GM21423 (cell line): ENCODE data around the gene TMEM200A.

Experiments used
- ATAC-seq: cut with Tn5 transposase; IDR thresholded peaks from one replicate; pipeline ENCODE4 v1.9.1; 2021; ENCODE audit warnings: mild to moderate bottlenecking, moderate library complexity; ENCODE audit not compliant: unreplicated experiment

Gene TMEM200A

GRCh38 chr6:130377371-130377770, 11.6 kb downstream of the TMEM200A start:
- no peak for ATAC-seq

- no peak for ATAC-seq
These were observed 12.1 kb downstream of the TMEM200A start for GRCh38 chr6:130377915-130378314.

- ATAC-seq, result no peak
These were observed 13.4 kb downstream of the TMEM200A start for GRCh38 chr6:130379223-130379622.

- ATAC-seq, result no peak
These were observed 15.2 kb downstream of the TMEM200A start for GRCh38 chr6:130381012-130381411.

GRCh38 chr6:130381459-130382380, 15.9 kb downstream of the TMEM200A start:
- peak; percentile 81 for ATAC-seq

GRCh38 chr6:130382872-130383490, 17.2 kb downstream of the TMEM200A start:
- no peak for ATAC-seq

GRCh38 chr6:130385064-130385695, 19.4 kb downstream of the TMEM200A start:
- ATAC-seq, result no peak

- no peak for ATAC-seq
These were observed 23.3 kb downstream of the TMEM200A start for GRCh38 chr6:130389142-130389541.

GRCh38 chr6:130390890-130391289, 25.1 kb downstream of the TMEM200A start:
- ATAC-seq, result no peak

- no peak for ATAC-seq
These were observed 27.5 kb downstream of the TMEM200A start for GRCh38 chr6:130393306-130393705.

GRCh38 chr6:130394246-130394645, 28.4 kb downstream of the TMEM200A start:
- ATAC-seq, result no peak

GRCh38 chr6:130395164-130395563, 29.3 kb downstream of the TMEM200A start:
- no peak for ATAC-seq

- no peak for ATAC-seq
These were observed 30.9 kb downstream of the TMEM200A start for GRCh38 chr6:130396722-130397121.

- ATAC-seq, result no peak
These were observed 39.7 kb downstream of the TMEM200A start for GRCh38 chr6:130405549-130405948.

GRCh38 chr6:130407032-130407431, 41.2 kb downstream of the TMEM200A start:
- no peak for ATAC-seq

GRCh38 chr6:130409418-130410100, 43.7 kb downstream of the TMEM200A start:
- ATAC-seq, result no peak

GRCh38 chr6:130411481-130411880, 45.7 kb downstream of the TMEM200A start:
- no peak for ATAC-seq

GRCh38 chr6:130412556-130413290, 46.9 kb downstream of the TMEM200A start:
- ATAC-seq, result no peak

GRCh38 chr6:130417951-130418350, 52.1 kb downstream of the TMEM200A start:
- no peak for ATAC-seq

- no peak for ATAC-seq
These were observed 55.1 kb downstream of the TMEM200A start for GRCh38 chr6:130420911-130421310.
